Measurements from ENCODE around the gene PDS5A. TPM values are rescaled to one million over a fixed set of nuclear protein-coding genes. Genes with fewer than 3 reads are reported as not detected.

PDS5A gene
- total and polyA plus RNA-seq, 2 of the 13 experiments (the other 11 are each of a cell fraction or from before 2014, with no cell fraction given), result 31.8 to 57.0 TPM

- TF ChIP-seq RAD51 (IDR thresholded peaks at IDR 0.05; ENCODE audit: borderline replicate concordance), result no peak
- TF ChIP-seq RERE (CRISPR knock-in tag; IDR thresholded peaks at IDR 0.05; ENCODE audit: low read depth), result no peak
- TF ChIP-seq, protein P1, sequence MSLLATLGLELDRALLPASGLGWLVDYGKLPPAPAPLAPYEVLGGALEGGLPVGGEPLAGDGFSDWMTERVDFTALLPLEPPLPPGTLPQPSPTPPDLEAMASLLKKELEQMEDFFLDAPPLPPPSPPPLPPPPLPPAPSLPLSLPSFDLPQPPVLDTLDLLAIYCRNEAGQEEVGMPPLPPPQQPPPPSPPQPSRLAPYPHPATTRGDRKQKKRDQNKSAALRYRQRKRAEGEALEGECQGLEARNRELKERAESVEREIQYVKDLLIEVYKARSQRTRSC (CRISPR knock-in tag; IDR thresholded peaks at IDR 0.05; ENCODE audit: low read depth), result no peak
- no peak for TF ChIP-seq ZFY (CRISPR knock-in tag; IDR thresholded peaks at IDR 0.05)
Measured at GRCh38 chr4:39961311-39961877, 16.3 kb downstream of the PDS5A start (continued).

- Histone ChIP-seq H3K9me3 (ENCODE audit: low read length) (no peaks in the 10 kb centered on the region), H3K9ac (ENCODE audit: insufficient read depth, low read depth, low read length) (no peak overlapping the region), H4K20me1 (ENCODE audit: insufficient read depth, low read length) (peaks cover 9% of the 10 kb centered on the region), H3K79me2 (ENCODE audit: insufficient read depth, low read length) (peaks cover 86% of the 10 kb centered on the region), H3K27me3 (ENCODE audit: control insufficient read depth in 1 of 2, insufficient read depth in 2 of 2, low read length in 2 of 2) (no peaks in the 10 kb centered on the region), H3K4me1 (ENCODE audit: insufficient read depth, low read length) (0 out of 2 replicates have a peak, but pooled peaks cover 9% of the 10 kb centered on the region), H3K4me3 (replicated peaks in 1 of 3; ENCODE audit: insufficient read depth in 1 of 3, low read depth in 2 of 3, low read length in 3 of 3) (no peak overlapping the region), H2AFZ (ENCODE audit: low read length) (no peak overlapping the region), H3K36me3 (replicated peaks in 1 of 2; ENCODE audit: control insufficient read depth in 1 of 2, insufficient read depth in 2 of 2, low read length in 2 of 2) (peaks cover 0 to 2% of the 10 kb centered on the region in 2 experiments; a peak in 3 of 5 replicates), H3K27ac (ENCODE audit: extremely low read length, insufficient read depth, low read length) (no peak overlapping the region), H3K4me2 (ENCODE audit: low read depth, low read length) (no peak overlapping the region)
- no TSS peak for BruUV-seq (replicated peaks)
- DNase-seq (ENCODE audit: low spot score) (no peak), FAIRE-seq (no peak), ATAC-seq (no peak)
- in situ Hi-C loops (cut with HindIII; ENCODE audit: extremely low pct_ligation_motif_present, low pct_unique_long_range_greater_than_20kb), result no loop called here
- ChIA-PET CTCF (ENCODE audit: low intra/inter-chr PET ratio, low total read pairs) (no interaction called here), POLR2A (no interaction called here)
- TF ChIP-seq HNRNPK (IDR thresholded peaks at IDR 0.05; ENCODE audit: low read depth, low read length, poor library complexity, severe bottlenecking) (no peak), MIER3 (CRISPR knock-in tag; IDR thresholded peaks at IDR 0.05; ENCODE audit: borderline replicate concordance) (no peak), ZNF558 (CRISPR knock-in tag; IDR thresholded peaks at IDR 0.05; ENCODE audit: borderline replicate concordance) (no peak), SRF (IDR thresholded peaks at IDR 0.05; ENCODE audit: low read depth, low read length) (no peak), EED (CRISPR knock-in tag; IDR thresholded peaks at IDR 0.05) (no peak)
- intact Hi-C loops (cut with micrococcal nuclease; ENCODE audit: unreplicated experiment), result no loop called here
Measured at GRCh38 chr4:39950861-39951481, 26.7 kb downstream of the PDS5A start.

Data from HepG2 (cell line).